T-cell (primary cell): ENCODE results near the gene SPAG7. TPM values are rescaled to one million over a fixed set of nuclear protein-coding genes. Genes with fewer than 3 reads are reported as not detected.

Experiments used
- ATAC-seq, 4 experiments: fragments of 200-7000 bp in 3 of 4; fragments of 150-1000 bp in 1 of 4; cut with Tn5 transposase; replicated peaks in 1 of 4; 1 replicate in 3 of 4; 2 replicates in 1 of 4; pipeline ENCODE4 v1.10.0; 2021; ENCODE audit warnings: moderate library complexity in 3 of 4, mild to moderate bottlenecking in 2 of 4, moderate number of reproducible peaks in 1 of 4
- CTCF ChIA-PET, 2 donors: fragments of 300-600 bp; sonication (Branson Sonifier 250); formaldehyde crosslinking; loops; one replicate each; lab custom pipeline; 2022; ENCODE audit warnings: antibody characterized with exemption in 2 of 2; lab: Charles Lee
- POLR2A ChIA-PET, 2 donors: fragments of 300-600 bp; sonication (Branson Sonifier 250); formaldehyde crosslinking; loops; one replicate each; lab custom pipeline; 2022; ENCODE audit warnings: antibody characterized with exemption in 2 of 2; lab: Charles Lee
- DNase-seq, 35 experiments: peaks; one replicate each; pipeline versions ENCODE4 v3.0.0 to v3.0.0-alpha.2; 2013 to 2023
- H3K27ac ChIP-seq: one replicate; pipeline ENCODE4 v1.5.1; 2013; ENCODE audit warnings: low read length
- H3K27me3 ChIP-seq, 2 experiments: replicated peaks in 1 of 2; 1 replicate in 1 of 2; 2 replicates in 1 of 2; pipeline versions ENCODE4 v1.6.1 to v1.7.0; 2013; ENCODE audit warnings: low read length in 1 of 2, mixed read lengths in 1 of 2; ENCODE audit not compliant: control insufficient read depth in 2 of 2, insufficient read depth in 2 of 2; ENCODE audit errors: extremely low read depth in 1 of 2
- H3K36me3 ChIP-seq, 2 donors: 1 replicate in 1 of 2; 2 replicates in 1 of 2; pipeline versions ENCODE4 v1.6.1 to v1.7.0; 2013; ENCODE audit warnings: low read length in 1 of 2; ENCODE audit not compliant: control insufficient read depth in 2 of 2, insufficient read depth in 1 of 2; ENCODE audit errors: extremely low read depth in 1 of 2
- H3K4me1 ChIP-seq, 2 experiments: 1 replicate in 1 of 2; 2 replicates in 1 of 2; pipeline versions ENCODE4 v1.6.1 to v1.7.0; 2013; ENCODE audit warnings: low read length in 2 of 2, mixed read lengths in 1 of 2; ENCODE audit not compliant: insufficient read depth in 2 of 2, control insufficient read depth in 1 of 2; ENCODE audit errors: extremely low read depth in 1 of 2
- H3K4me3 ChIP-seq, 2 donors: 1 replicate in 1 of 2; 2 replicates in 1 of 2; pipeline versions ENCODE4 v1.5.1 to v1.7.0; 2013; ENCODE audit warnings: mild to moderate bottlenecking in 2 of 2, low read length in 1 of 2, moderate library complexity in 1 of 2; ENCODE audit not compliant: control insufficient read depth in 1 of 2; ENCODE audit errors: extremely low read depth in 1 of 2
- H3K9me3 ChIP-seq: 2 replicates; pipeline ENCODE4 v1.7.0; 2013
- H3K27ac Mint-ChIP-seq, 2 donors: one replicate each; pipeline ENCODE4 v1.8.0; 2020 to 2021; ENCODE audit warnings: mild to moderate bottlenecking in 2 of 2, mixed read lengths in 2 of 2
- H3K27me3 Mint-ChIP-seq, 2 donors: one replicate each; pipeline ENCODE4 v1.8.0; 2021 to 2022; ENCODE audit warnings: mixed read lengths in 2 of 2
- H3K36me3 Mint-ChIP-seq: one replicate; pipeline ENCODE4 v1.8.0; 2021; ENCODE audit warnings: mixed read lengths
- H3K4me1 Mint-ChIP-seq, 3 donors: one replicate each; pipeline ENCODE4 v1.8.0; 2020 to 2022; ENCODE audit warnings: mixed read lengths in 3 of 3, mild to moderate bottlenecking in 1 of 3
- H3K4me3 Mint-ChIP-seq, 3 donors: one replicate each; pipeline ENCODE4 v1.8.0; 2020 to 2022; ENCODE audit warnings: mild to moderate bottlenecking in 3 of 3, mixed read lengths in 3 of 3, moderate library complexity in 3 of 3
- H3K9me3 Mint-ChIP-seq, 3 donors: one replicate each; pipeline ENCODE4 v1.8.0; 2020 to 2022; ENCODE audit warnings: mixed read lengths in 3 of 3
- WGBS: methylation state at CpG from one replicate; pipeline ENCODE4 v1.1.5; 2013; ENCODE audit warnings: missing lambda C conversion rate; ENCODE audit not compliant: insufficient coverage; 5-methylcytosine and 5-hydroxymethylcytosine counted together
- total RNA-seq, 35 experiments: library from RNA in 6 of 35; stranded (reverse) in 6 of 35; fragments of 120-200 nt in 1 of 35; gene quantifications; one replicate each; pipeline versions ENCODE4 v1.2.1 to v1.2.4 and lab custom pipeline; 2013 to 2026

Gene SPAG7
- total RNA-seq, 5 donors from 2014 or later (not counting 1 experiment from before 2014, with no cell fraction given) = 36.4 to 65.6 (median 55.8) TPM

- Histone ChIP-seq H3K4me1 (peaks cover 5 to 36% of the 10 kb centered on the region in 2 experiments), H3K9me3 (no peaks in the 10 kb centered on the region), H3K27ac (peak overlapping the region; percentile 70), H3K36me3 (peaks cover 0 to 12% of the 10 kb centered on the region in 2 donors), H3K4me3 (peak overlapping the region; percentile 74 to 81), H3K27me3 (no peaks in the 10 kb centered on the region)
- POLR2A ChIA-PET = interaction anchor here (0.5 to 1.9 kb wide), 10 partner anchors 15 to 91 kb away, joined by 3 to 8 read pairs (median 4); partner anchors contain the start of genes C17orf107 (in 1 of the 2), CAMTA2 (in 1 of the 2), RNF167 (in 1 of the 2) and SLC25A11 (in 1 of the 2)
- H3K4me3 Mint-ChIP-seq = no peak overlapping the region
- H3K36me3 Mint-ChIP-seq = peaks cover 19% of the 10 kb centered on the region
- under 1% methylated on average over 31 of the region's 42 CpGs for WGBS
- ATAC-seq (peak; percentile 85 to 87 (median 86)), DNase-seq (peak in 33 of 35 experiments; percentile 83 to 97 (median 88))
- CTCF ChIA-PET = interaction anchor here in 1 of 2 donors (0.5 to 1.8 kb wide), 18 partner anchors 9 to 823 kb away, joined by 3 to 19 read pairs (median 4); partner anchors contain the start of genes C17orf107, CAMTA2, CHRNE and GP1BA
- H3K27me3 Mint-ChIP-seq = no peaks in the 10 kb centered on the region
- no peak overlapping the region for H3K27ac Mint-ChIP-seq
- H3K9me3 Mint-ChIP-seq = no peaks in the 10 kb centered on the region
- peaks cover 14 to 32% (median 23%) of the 10 kb centered on the region in 3 donors for H3K4me1 Mint-ChIP-seq
Measured at GRCh38 chr17:4966844-4967538, 626 bp downstream of the SPAG7 start.

- Histone ChIP-seq H3K36me3 (peaks cover 0 to 12% of the 10 kb centered on the region in 2 donors), H3K4me3 (no peak overlapping the region), H3K27ac (no peak overlapping the region), H3K9me3 (no peaks in the 10 kb centered on the region), H3K4me1 (peaks cover 5 to 36% of the 10 kb centered on the region in 2 experiments), H3K27me3 (no peaks in the 10 kb centered on the region)
- H3K27ac Mint-ChIP-seq = peak overlapping the region in 1 of 2 donors; percentile 7
- no peak for ATAC-seq
- peaks cover 18% of the 10 kb centered on the region for H3K36me3 Mint-ChIP-seq
- peaks cover 14 to 28% (median 17%) of the 10 kb centered on the region in 3 donors for H3K4me1 Mint-ChIP-seq
- peak overlapping the region in 1 of 3 donors; percentile 4 for H3K4me3 Mint-ChIP-seq
- H3K9me3 Mint-ChIP-seq = no peaks in the 10 kb centered on the region
- H3K27me3 Mint-ChIP-seq = no peaks in the 10 kb centered on the region
- 95% methylated on average over 3 of the region's 15 CpGs for WGBS
- POLR2A ChIA-PET = no interaction called here
- no peak for DNase-seq
- CTCF ChIA-PET = interaction anchor here in 1 of 2 donors (1.4 to 1.7 kb wide), 2 partner anchors 15 to 20 kb away, joined by 4 read pairs; no protein-coding TSS in a partner anchor
Measured at GRCh38 chr17:4965311-4965986, 2.2 kb downstream of the SPAG7 start.

GRCh38 chr17:4960279-4960922 is 7.2 kb downstream of the SPAG7 start:
- Histone ChIP-seq H3K9me3 (no peaks in the 10 kb centered on the region), H3K4me3 (no peak overlapping the region), H3K27ac (no peak overlapping the region), H3K27me3 (no peaks in the 10 kb centered on the region), H3K4me1 (peaks cover 0 to 2% of the 10 kb centered on the region in 2 experiments), H3K36me3 (peaks cover 7 to 21% of the 10 kb centered on the region in 2 donors)
- no peak for DNase-seq
- H3K27ac Mint-ChIP-seq = no peak overlapping the region
- ChIA-PET POLR2A (no interaction called here), CTCF (interaction anchor here in 1 of 2 donors (0.7 kb wide), 1 partner anchor 84 kb away, joined by 6 read pairs; no protein-coding TSS in a partner anchor)
- no peaks in the 10 kb centered on the region for H3K9me3 Mint-ChIP-seq
- WGBS = 95% methylated on average over 4 of the region's 9 CpGs
- H3K36me3 Mint-ChIP-seq = peaks cover 12% of the 10 kb centered on the region
- no peak for ATAC-seq
- no peaks in the 10 kb centered on the region for H3K27me3 Mint-ChIP-seq
- H3K4me1 Mint-ChIP-seq = peaks cover 9 to 16% (median 13%) of the 10 kb centered on the region in 3 donors
- H3K4me3 Mint-ChIP-seq = no peak overlapping the region

GRCh38 chr17:4959261-4959965 is 8.2 kb downstream of the SPAG7 start:
- Mint-ChIP-seq H3K27ac (no peak overlapping the region), H3K4me1 (peaks cover 8 to 12% (median 9%) of the 10 kb centered on the region in 3 donors), H3K27me3 (no peaks in the 10 kb centered on the region), H3K9me3 (no peaks in the 10 kb centered on the region), H3K36me3 (peaks cover 9% of the 10 kb centered on the region), H3K4me3 (no peak overlapping the region)
- Histone ChIP-seq H3K27me3 (no peaks in the 10 kb centered on the region), H3K4me3 (no peak overlapping the region), H3K27ac (no peak overlapping the region), H3K36me3 (peaks cover 7 to 21% of the 10 kb centered on the region in 2 donors), H3K9me3 (no peaks in the 10 kb centered on the region), H3K4me1 (peaks cover 0 to 2% of the 10 kb centered on the region in 2 experiments)
- POLR2A ChIA-PET = interaction anchor here in 1 of 2 donors (0.6 kb wide), 1 partner anchor 1945 kb away, joined by 3 read pairs; no protein-coding TSS in a partner anchor
- ATAC-seq = no peak
- 88% methylated on average over 4 of the region's 18 CpGs for WGBS
- CTCF ChIA-PET = no interaction called here
- no peak for DNase-seq

- Histone ChIP-seq H3K4me1 (peaks cover 0 to 2% of the 10 kb centered on the region in 2 experiments), H3K9me3 (no peaks in the 10 kb centered on the region), H3K36me3 (peaks cover 7 to 21% of the 10 kb centered on the region in 2 donors), H3K27ac (no peak overlapping the region), H3K4me3 (no peak overlapping the region), H3K27me3 (no peaks in the 10 kb centered on the region)
- Mint-ChIP-seq H3K9me3 (no peaks in the 10 kb centered on the region), H3K27me3 (no peaks in the 10 kb centered on the region), H3K4me3 (no peak overlapping the region), H3K36me3 (peaks cover 9% of the 10 kb centered on the region), H3K4me1 (peaks cover 8 to 12% (median 9%) of the 10 kb centered on the region in 3 donors), H3K27ac (no peak overlapping the region)
- ChIA-PET CTCF (interaction anchor here in 1 of 2 donors (0.6 to 1.8 kb wide), 2 partner anchors 9 to 17 kb away, joined by 3 read pairs; partner anchors contain the start of gene SPAG7), POLR2A (no interaction called here)
- DNase-seq (no peak), ATAC-seq (no peak)
- 100% methylated on average over 2 of the region's 3 CpGs for WGBS
Measured at GRCh38 chr17:4958102-4958501, 9.5 kb downstream of the SPAG7 start.
